Right lobe of liver (tissue), 4 donors: ENCODE data around the gene PRKAR2B.

Source experiments
- CTCF ChIP-seq, 4 donors: fragments of 200-600 bp in 3 of 4; fragments of 450-650 bp in 1 of 4; IDR thresholded peaks; one replicate each; pipeline versions ENCODE4 v1.5.1 to v1.8.0; 2016 to 2022; ENCODE audit warnings: antibody characterized with exemption in 4 of 4, mild to moderate bottlenecking in 2 of 4
- POLR2A ChIP-seq: fragments of 450-650 bp; IDR thresholded peaks from one replicate; pipeline ENCODE4 v1.6.1; 2017; ENCODE audit warnings: antibody characterized with exemption, mild to moderate bottlenecking
- donor health status: DM: no; HTN: no; CAD: no.
- donor health status: DM: no; HTN: no; CAD: no.
- donor health status: DM: no; HTN: yes; CAD: no.

- TF ChIP-seq CTCF (IDR thresholded peaks at IDR 0.05) (no peak), POLR2A (no peak)
These were observed 164.1 kb downstream of the PRKAR2B start for GRCh38 chr7:107208563-107208962.
